Colonic mucosa (tissue), 4 donors: ENCODE measurements around the gene CEPT1. TPM values are rescaled to one million over a fixed set of nuclear protein-coding genes. Genes with fewer than 3 reads are reported as not detected.

Source experiments
- DNase-seq: peaks from one replicate; pipeline ENCODE4 v3.0.0-alpha.2; 2020
- H3K27ac ChIP-seq: fragments of 200-600 bp; one replicate; pipeline ENCODE4 v1.8.0; 2021
- H3K27me3 ChIP-seq: fragments of 200-600 bp; one replicate; pipeline ENCODE4 v1.8.0; 2021
- H3K36me3 ChIP-seq: fragments of 200-600 bp; one replicate; pipeline ENCODE4 v1.8.0; 2021
- H3K4me1 ChIP-seq: fragments of 200-600 bp; one replicate; pipeline ENCODE4 v1.8.0; 2021; ENCODE audit warnings: mild to moderate bottlenecking
- H3K4me3 ChIP-seq: fragments of 200-600 bp; one replicate; pipeline ENCODE4 v1.8.0; 2021
- H3K9ac ChIP-seq, 2 donors: one replicate each; pipeline ENCODE4 v1.7.0; 2013; ENCODE audit warnings: control low read depth in 2 of 2, low read depth in 2 of 2, low read length in 2 of 2
- H3K9me3 ChIP-seq: fragments of 200-600 bp; one replicate; pipeline ENCODE4 v1.8.0; 2021
- CTCF ChIP-seq: fragments of 200-600 bp; IDR thresholded peaks from one replicate; pipeline ENCODE4 v1.8.0; 2022; ENCODE audit warnings: antibody characterized with exemption, mild to moderate bottlenecking
- intact Hi-C: fragments of 100-400 bp; cut with DNase I; formaldehyde crosslinking; loops from one replicate; pipeline ENCODE4 v1.14.1; 2022
- total RNA-seq, 2 donors: library from RNA; stranded (reverse); fragmentation: NEBNext Ultra II Directional in 1 of 2; extraction: Animal tissue kit (Norgen Biotek cat#: 25700) in 1 of 2; gene quantifications; one replicate each; pipeline ENCODE4 v1.2.1, GENCODE V29; 2021
- donor health status: healthy.
- donor health status: DM: no; HTN: no; CAD: no.
- donor health status: DM: no; HTN: no; CAD: no.

CEPT1 gene
- total RNA-seq, 2 donors from 2014 or later = 35.7 to 38.7 TPM

GRCh38 chr1:111209622-111210021 is 69.6 kb downstream of the CEPT1 start:
- H3K4me1 ChIP-seq = no peaks in the 10 kb centered on the region
- no peak overlapping the region for H3K4me3 ChIP-seq
- H3K27me3 ChIP-seq = no peaks in the 10 kb centered on the region
- no peaks in the 10 kb centered on the region for H3K36me3 ChIP-seq
- intact Hi-C loops = no loop called here
- DNase-seq = no peak
- no peak for TF ChIP-seq CTCF
- no peak overlapping the region for H3K9ac ChIP-seq
- no peaks in the 10 kb centered on the region for H3K9me3 ChIP-seq
- no peak overlapping the region for H3K27ac ChIP-seq

- H3K36me3 ChIP-seq = no peaks in the 10 kb centered on the region
- DNase-seq = no peak
- no peaks in the 10 kb centered on the region for H3K4me1 ChIP-seq
- intact Hi-C loops = no loop called here
- H3K9ac ChIP-seq = no peak overlapping the region
- no peak overlapping the region for H3K4me3 ChIP-seq
- no peak overlapping the region for H3K27ac ChIP-seq
- H3K27me3 ChIP-seq = no peaks in the 10 kb centered on the region
- TF ChIP-seq CTCF = no peak
- H3K9me3 ChIP-seq = no peaks in the 10 kb centered on the region
Measured at GRCh38 chr1:111211921-111212320, 71.9 kb downstream of the CEPT1 start.

- no peak for TF ChIP-seq CTCF
- H3K9ac ChIP-seq = no peak overlapping the region
- no peaks in the 10 kb centered on the region for H3K9me3 ChIP-seq
- no peak overlapping the region for H3K4me3 ChIP-seq
- no peak overlapping the region for H3K27ac ChIP-seq
- H3K36me3 ChIP-seq = no peaks in the 10 kb centered on the region
- intact Hi-C loops = no loop called here
- DNase-seq = no peak
- H3K27me3 ChIP-seq = no peaks in the 10 kb centered on the region
- H3K4me1 ChIP-seq = no peaks in the 10 kb centered on the region
Measured at GRCh38 chr1:111212634-111213335, 72.8 kb downstream of the CEPT1 start.

- H3K4me1 ChIP-seq = no peaks in the 10 kb centered on the region
- H3K27me3 ChIP-seq = no peaks in the 10 kb centered on the region
- no peak overlapping the region for H3K27ac ChIP-seq
- TF ChIP-seq CTCF = no peak
- intact Hi-C loops = no loop called here
- no peaks in the 10 kb centered on the region for H3K36me3 ChIP-seq
- H3K9me3 ChIP-seq = no peaks in the 10 kb centered on the region
- no peak overlapping the region for H3K4me3 ChIP-seq
- no peak overlapping the region for H3K9ac ChIP-seq
- DNase-seq = no peak
Measured at GRCh38 chr1:111213412-111213811, 73.4 kb downstream of the CEPT1 start.

- intact Hi-C loops = no loop called here
Measured at GRCh38 chr1:111214074-111214801, 74.2 kb downstream of the CEPT1 start.

More at GRCh38 chr1:111214074-111214801, 74.2 kb downstream of the CEPT1 start:
- no peak for TF ChIP-seq CTCF
- Histone ChIP-seq H3K4me1 (no peaks in the 10 kb centered on the region), H3K9me3 (no peaks in the 10 kb centered on the region), H3K4me3 (no peak overlapping the region), H3K9ac (no peak overlapping the region), H3K27ac (no peak overlapping the region), H3K36me3 (no peaks in the 10 kb centered on the region), H3K27me3 (no peaks in the 10 kb centered on the region)
- DNase-seq = no peak
